MCF 10A (cell line): ENCODE data around the gene RGL4. TPM values are rescaled to one million over a fixed set of nuclear protein-coding genes. Genes with fewer than 3 reads are reported as not detected.

Source experiments
- BruUV-seq: library from RNA; stranded (reverse); fragments of 400-500 nt; replicated peaks from 2 replicates; lab custom pipeline; 2021; lab: Mats Ljungman, UMichigan
- CTCF ChIA-PET: fragments of 300-600 bp; sonication (Branson Sonifier 250); formaldehyde crosslinking; extraction: SDS; loops from one replicate; lab custom pipeline; 2021; ENCODE audit warnings: antibody characterized with exemption, inconsistent platforms; lab: Yijun Ruan, JAX
- POLR2A ChIA-PET: fragments of 300-600, 350-650 bp; sonication (Branson Sonifier 250); formaldehyde crosslinking; extraction: SDS; loops from one replicate; lab custom pipeline; 2020; ENCODE audit warnings: antibody characterized with exemption, inconsistent platforms; lab: Yijun Ruan, JAX
- DNase-seq: peaks from one replicate; pipeline ENCODE4 v3.0.0-alpha.2; 2018; ENCODE audit not compliant: unreplicated experiment
- H3K27ac Mint-ChIP-seq: one replicate; pipeline ENCODE4 v1.8.0; 2022; ENCODE audit warnings: mild to moderate bottlenecking, low read depth, mixed read lengths; ENCODE audit not compliant: unreplicated experiment
- H3K27me3 Mint-ChIP-seq: one replicate; pipeline ENCODE4 v1.8.0; 2022; ENCODE audit warnings: mixed read lengths; ENCODE audit not compliant: insufficient read depth, unreplicated experiment
- H3K36me3 Mint-ChIP-seq: one replicate; pipeline ENCODE4 v1.8.0; 2022; ENCODE audit warnings: mild to moderate bottlenecking, moderate library complexity, mixed read lengths; ENCODE audit not compliant: insufficient read depth, unreplicated experiment
- H3K4me1 Mint-ChIP-seq: one replicate; pipeline ENCODE4 v1.8.0; 2022; ENCODE audit warnings: mixed read lengths; ENCODE audit not compliant: insufficient read depth, unreplicated experiment
- H3K4me3 Mint-ChIP-seq: one replicate; pipeline ENCODE4 v1.8.0; 2022; ENCODE audit warnings: mild to moderate bottlenecking, moderate library complexity, mixed read lengths; ENCODE audit not compliant: unreplicated experiment
- H3K9me3 Mint-ChIP-seq: one replicate; pipeline ENCODE4 v1.8.0; 2022; ENCODE audit warnings: mixed read lengths; ENCODE audit not compliant: unreplicated experiment
- CTCF ChIP-seq: fragments of 200-600 bp; IDR thresholded peaks from one replicate; pipeline ENCODE4 v1.8.0; 2022; ENCODE audit warnings: antibody characterized with exemption, mild to moderate bottlenecking; ENCODE audit not compliant: unreplicated experiment
- intact Hi-C: fragments of 100-400 bp; cut with micrococcal nuclease; formaldehyde crosslinking; loops from 2 replicates; pipeline ENCODE4 v1.14.1; 2022
- total RNA-seq: library from RNA; stranded (reverse); gene quantifications from 2 replicates; pipeline ENCODE4 v1.2.3, GENCODE V29; 2022

RGL4 gene
- total RNA-seq, 1 experiment from 2014 or later, result not detected

GRCh38 chr22:23712256-23712655 is 21.4 kb downstream of the RGL4 start:
- CTCF ChIA-PET, result interaction anchor here (0.6 to 1.8 kb wide), 4 partner anchors 69 to 173 kb away, joined by 3 to 11 read pairs (median 3); no protein-coding TSS in a partner anchor
- Mint-ChIP-seq H3K27me3 (no peaks in the 10 kb centered on the region), H3K4me3 (no peak overlapping the region), H3K9me3 (no peaks in the 10 kb centered on the region), H3K27ac (no peak overlapping the region), H3K4me1 (no peaks in the 10 kb centered on the region), H3K36me3 (peaks cover 46% of the 10 kb centered on the region)
- no TSS peak for BruUV-seq
- intact Hi-C loops, result no loop called here
- no peak for DNase-seq
- POLR2A ChIA-PET, result no interaction called here
- no peak for TF ChIP-seq CTCF

- CTCF ChIA-PET, result interaction anchor here (0.6 to 1.8 kb wide), 4 partner anchors 55 to 1680 kb away, joined by 3 to 11 read pairs (median 4); no protein-coding TSS in a partner anchor
- DNase-seq, result no peak
- Mint-ChIP-seq H3K4me3 (no peak overlapping the region), H3K4me1 (no peaks in the 10 kb centered on the region), H3K9me3 (no peaks in the 10 kb centered on the region), H3K27ac (no peak overlapping the region), H3K27me3 (no peaks in the 10 kb centered on the region), H3K36me3 (peaks cover 29% of the 10 kb centered on the region)
- BruUV-seq, result no TSS peak
- POLR2A ChIA-PET, result interaction anchor here (0.8 kb wide), 1 partner anchor 132 kb away, joined by 3 read pairs; no protein-coding TSS in a partner anchor
- intact Hi-C loops, result no loop called here
- no peak for TF ChIP-seq CTCF
These were observed 23.1 kb downstream of the RGL4 start for GRCh38 chr22:23713696-23714595.

GRCh38 chr22:23714596-23715578 is 24.1 kb downstream of the RGL4 start:
- Mint-ChIP-seq H3K27ac (no peak overlapping the region), H3K4me1 (no peaks in the 10 kb centered on the region), H3K4me3 (peak overlapping the region; percentile 56), H3K36me3 (peaks cover 20% of the 10 kb centered on the region), H3K27me3 (no peaks in the 10 kb centered on the region), H3K9me3 (no peaks in the 10 kb centered on the region)
- DNase-seq, result no peak
- intact Hi-C loops, result no loop called here
- TF ChIP-seq CTCF, result no peak
- ChIA-PET POLR2A (no interaction called here), CTCF (no interaction called here)
- BruUV-seq, result no TSS peak
